Nephron progenitor cell (in vitro differentiated cells): ENCODE results near the gene TBX3.

ENCODE experiments used
- DNase-seq: peaks from one replicate; pipeline ENCODE4 v3.0.0; 2021
- H3K27ac Mint-ChIP-seq: 2 replicates; pipeline ENCODE4 v1.8.0; 2021; ENCODE audit warnings: mild to moderate bottlenecking, moderate library complexity, mixed read lengths
- H3K27me3 Mint-ChIP-seq: 2 replicates; pipeline ENCODE4 v1.8.0; 2021; ENCODE audit warnings: mild to moderate bottlenecking, low read depth, mixed read lengths; ENCODE audit not compliant: poor library complexity
- H3K36me3 Mint-ChIP-seq: 2 replicates; pipeline ENCODE4 v1.8.0; 2021; ENCODE audit warnings: low read depth, mixed read lengths
- H3K4me1 Mint-ChIP-seq: 2 replicates; pipeline ENCODE4 v1.8.0; 2021; ENCODE audit warnings: mixed read lengths
- H3K4me3 Mint-ChIP-seq: 2 replicates; pipeline ENCODE4 v1.8.0; 2021; ENCODE audit warnings: mild to moderate bottlenecking, moderate library complexity, mixed read lengths
- H3K9me3 Mint-ChIP-seq: 2 replicates; pipeline ENCODE4 v1.8.0; 2021; ENCODE audit warnings: mild to moderate bottlenecking, moderate library complexity, mixed read lengths
- CTCF ChIP-seq: fragments of 200-600 bp; sonication (generic); IDR thresholded peaks from 2 replicates; pipeline ENCODE4 v1.5.0; 2021; ENCODE audit warnings: antibody characterized with exemption

TBX3 gene

GRCh38 chr12:114703060-114703493, 19.1 kb upstream of the TBX3 start:
- Mint-ChIP-seq H3K9me3 (no peaks in the 10 kb centered on the region), H3K36me3 (no peaks in the 10 kb centered on the region), H3K27ac (no peak overlapping the region), H3K4me3 (peak overlapping the region; percentile 35), H3K27me3 (peaks cover 92% of the 10 kb centered on the region), H3K4me1 (peaks cover 35% of the 10 kb centered on the region)
- no peak for DNase-seq
- no peak for TF ChIP-seq CTCF

- Mint-ChIP-seq H3K4me3 (no peak overlapping the region), H3K4me1 (peaks cover 42% of the 10 kb centered on the region), H3K27me3 (peaks cover 98% of the 10 kb centered on the region), H3K27ac (no peak overlapping the region), H3K36me3 (no peaks in the 10 kb centered on the region), H3K9me3 (no peaks in the 10 kb centered on the region)
- no peak for TF ChIP-seq CTCF
- DNase-seq: no peak
Measured at GRCh38 chr12:114702462-114702861, 18.5 kb upstream of the TBX3 start.

GRCh38 chr12:114701553-114701952, 17.6 kb upstream of the TBX3 start:
- no peak for TF ChIP-seq CTCF
- H3K9me3 Mint-ChIP-seq: no peaks in the 10 kb centered on the region
- H3K27ac Mint-ChIP-seq: no peak overlapping the region

GRCh38 chr12:114701104-114701414, 17.1 kb upstream of the TBX3 start:
- H3K27ac Mint-ChIP-seq: no peak overlapping the region
- no peaks in the 10 kb centered on the region for H3K36me3 Mint-ChIP-seq
- no peak for TF ChIP-seq CTCF
- no peaks in the 10 kb centered on the region for H3K9me3 Mint-ChIP-seq
- H3K4me3 Mint-ChIP-seq: no peak overlapping the region
- H3K27me3 Mint-ChIP-seq: peaks cover 99% of the 10 kb centered on the region
- no peak for DNase-seq
- peaks cover 47% of the 10 kb centered on the region for H3K4me1 Mint-ChIP-seq

More at GRCh38 chr12:114701553-114701952, 17.6 kb upstream of the TBX3 start:
- no peak for DNase-seq
- Mint-ChIP-seq H3K4me3 (no peak overlapping the region), H3K4me1 (peaks cover 47% of the 10 kb centered on the region), H3K27me3 (peaks cover 99% of the 10 kb centered on the region), H3K36me3 (no peaks in the 10 kb centered on the region)

- TF ChIP-seq CTCF: no peak
- H3K27ac Mint-ChIP-seq: no peak overlapping the region
- DNase-seq: no peak
- peaks cover 99% of the 10 kb centered on the region for H3K27me3 Mint-ChIP-seq
- no peaks in the 10 kb centered on the region for H3K36me3 Mint-ChIP-seq
- peak overlapping the region; percentile 65 for H3K4me3 Mint-ChIP-seq
- peaks cover 47% of the 10 kb centered on the region for H3K4me1 Mint-ChIP-seq
- no peaks in the 10 kb centered on the region for H3K9me3 Mint-ChIP-seq
Measured at GRCh38 chr12:114700392-114701103, 16.6 kb upstream of the TBX3 start.

GRCh38 chr12:114698566-114699163, 14.7 kb upstream of the TBX3 start:
- peak overlapping the region; percentile 71 for H3K4me3 Mint-ChIP-seq
- H3K9me3 Mint-ChIP-seq: no peaks in the 10 kb centered on the region
- no peak for DNase-seq
- H3K4me1 Mint-ChIP-seq: peaks cover 58% of the 10 kb centered on the region
- TF ChIP-seq CTCF: no peak
- H3K27me3 Mint-ChIP-seq: peaks cover 100% of the 10 kb centered on the region
- H3K36me3 Mint-ChIP-seq: no peaks in the 10 kb centered on the region
- H3K27ac Mint-ChIP-seq: no peak overlapping the region
